RWPE2 (cell line): Measurements from ENCODE around the gene CHRD.

Experiments used
- ATAC-seq: fragments of 200-7000 bp; cut with Tn5 transposase; 3 replicates; pipeline ENCODE4 v1.9.1; 2021; ENCODE audit warnings: low read depth
- DNase-seq: peaks from one replicate; pipeline ENCODE4 v3.0.0-alpha.2; 2020; ENCODE audit warnings: low spot score
- H3K27ac ChIP-seq: fragments of 450-650 bp; 2 replicates; pipeline ENCODE4 v1.5.1; 2017; ENCODE audit warnings: mild to moderate bottlenecking; ENCODE audit not compliant: poor library complexity, severe bottlenecking
- H3K27me3 ChIP-seq: fragments of 250-450 bp; sonication (Bioruptor Pico); 2 replicates; pipeline ENCODE4 v1.5.1; 2021; ENCODE audit warnings: mild to moderate bottlenecking, moderate library complexity; ENCODE audit not compliant: insufficient read depth, poor library complexity, severe bottlenecking
- H3K36me3 ChIP-seq: fragments of 250-450 bp; sonication (Bioruptor Pico); 2 replicates; pipeline ENCODE4 v1.5.1; 2020; ENCODE audit warnings: low read depth, mild to moderate bottlenecking, moderate library complexity
- H3K4me1 ChIP-seq: fragments of 250-450 bp; sonication (Bioruptor Pico); 2 replicates; pipeline ENCODE4 v1.5.1; 2021; ENCODE audit warnings: mild to moderate bottlenecking, moderate library complexity; ENCODE audit not compliant: insufficient read depth, poor library complexity, severe bottlenecking
- H3K4me3 ChIP-seq: fragments of 250-450 bp; sonication (Bioruptor Pico); 2 replicates; pipeline ENCODE4 v1.5.1; 2021; ENCODE audit warnings: mild to moderate bottlenecking, moderate library complexity; ENCODE audit not compliant: severe bottlenecking
- H3K9me3 ChIP-seq: fragments of 250-450 bp; sonication (Bioruptor Pico); 2 replicates; pipeline ENCODE4 v1.5.1; 2021; ENCODE audit warnings: mild to moderate bottlenecking, moderate library complexity; ENCODE audit not compliant: severe bottlenecking
- CTCF ChIP-seq: fragments of 450-650 bp; IDR thresholded peaks from one replicate; pipeline ENCODE4 v1.5.1; 2017; ENCODE audit warnings: mild to moderate bottlenecking, moderate library complexity; ENCODE audit not compliant: poor library complexity, severe bottlenecking

CHRD gene

GRCh38 chr3:184362668-184363546 is 16.9 kb upstream of the CHRD start:
- peaks cover 8% of the 10 kb centered on the region for H3K4me1 ChIP-seq

DNA sequence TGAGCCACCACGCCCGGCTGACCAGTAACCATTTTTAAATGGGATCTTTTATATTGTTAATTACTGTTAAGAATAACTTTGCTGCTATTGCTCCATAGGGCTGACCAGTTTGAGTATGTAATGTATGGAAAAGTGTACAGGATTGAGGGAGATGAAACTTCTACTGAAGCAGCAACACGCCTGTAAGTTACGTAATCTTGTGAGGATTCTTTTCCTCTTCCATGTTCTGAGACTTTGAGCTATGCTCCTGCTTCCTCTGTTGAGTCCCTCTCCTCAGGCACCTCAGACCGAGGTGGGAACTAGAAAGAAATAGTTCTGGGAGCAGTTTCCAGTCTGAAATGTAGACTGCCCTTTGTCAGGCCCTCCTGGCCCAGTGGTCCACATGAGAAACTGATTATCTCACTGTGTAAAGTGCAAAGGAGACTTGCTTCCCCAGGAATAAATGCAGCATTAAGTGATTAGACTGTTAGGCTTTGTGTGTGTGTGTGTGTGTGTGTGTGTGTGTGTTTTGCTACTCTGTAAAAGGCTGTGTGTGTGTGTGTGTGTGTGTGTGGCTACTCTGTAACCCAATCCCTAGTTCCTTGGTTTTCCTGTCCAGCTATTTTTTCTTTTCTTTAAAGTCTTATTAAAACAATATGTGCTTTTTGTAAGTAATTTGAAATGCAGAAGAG is 13.1 kb upstream of the CHRD start:
- Histone ChIP-seq H3K9me3 (no peaks in the 10 kb centered on the region), H3K4me1 (peaks cover 8% of the 10 kb centered on the region), H3K4me3 (no peak overlapping the region), H3K27me3 (no peaks in the 10 kb centered on the region), H3K36me3 (peaks cover 58% of the 10 kb centered on the region), H3K27ac (no peak overlapping the region)
- DNase-seq: no peak
- TF ChIP-seq CTCF: no peak
- no peak for ATAC-seq

More at GRCh38 chr3:184362668-184363546, 16.9 kb upstream of the CHRD start:
- Histone ChIP-seq H3K27me3 (no peaks in the 10 kb centered on the region), H3K27ac (peak overlapping the region; percentile 94), H3K36me3 (peaks cover 36% of the 10 kb centered on the region), H3K9me3 (no peaks in the 10 kb centered on the region), H3K4me3 (peak overlapping the region; percentile 88)
- TF ChIP-seq CTCF: peak; percentile 54
- DNase-seq (peak; percentile 98), ATAC-seq (peak; percentile 73)

DNA sequence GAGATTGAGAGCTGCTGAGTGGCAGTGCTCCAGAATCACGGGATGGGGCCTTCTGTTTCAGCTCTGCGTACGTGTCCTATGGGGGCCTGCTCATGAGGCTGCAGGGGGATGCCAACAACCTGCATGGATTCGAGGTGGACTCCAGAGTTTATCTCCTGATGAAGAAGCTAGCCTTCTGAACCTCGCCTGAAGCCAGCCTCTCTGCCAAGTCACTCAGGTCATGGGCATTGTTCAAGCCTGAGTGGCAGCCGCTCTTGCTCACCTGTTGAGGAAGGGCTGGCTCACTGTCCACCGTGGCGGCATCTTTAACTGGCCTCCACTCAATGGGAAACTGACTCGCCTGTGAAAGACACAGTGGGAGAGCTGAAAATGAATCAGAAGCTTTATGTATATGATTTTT is 11.7 kb upstream of the CHRD start:
- Histone ChIP-seq H3K4me3 (no peak overlapping the region), H3K27ac (no peak overlapping the region), H3K4me1 (peaks cover 8% of the 10 kb centered on the region), H3K9me3 (no peaks in the 10 kb centered on the region), H3K36me3 (peaks cover 58% of the 10 kb centered on the region), H3K27me3 (no peaks in the 10 kb centered on the region)
- ATAC-seq (no peak), DNase-seq (no peak)
- no peak for TF ChIP-seq CTCF

GRCh38 chr3:184368586-184369183 is 11.2 kb upstream of the CHRD start:
- ATAC-seq: no peak
- Histone ChIP-seq H3K9me3 (no peaks in the 10 kb centered on the region), H3K27me3 (no peaks in the 10 kb centered on the region), H3K4me1 (peaks cover 8% of the 10 kb centered on the region), H3K27ac (no peak overlapping the region), H3K36me3 (peaks cover 58% of the 10 kb centered on the region), H3K4me3 (no peak overlapping the region)
- DNase-seq: no peak
- no peak for TF ChIP-seq CTCF
